HG02852 (cell line): ENCODE measurements around the gene EIF5.

Experiments
- ATAC-seq: cut with Tn5 transposase; IDR thresholded peaks from one replicate; pipeline ENCODE4 v1.9.1; 2021; ENCODE audit warnings: mild to moderate bottlenecking, moderate library complexity; ENCODE audit not compliant: unreplicated experiment

The EIF5 gene

DNA sequence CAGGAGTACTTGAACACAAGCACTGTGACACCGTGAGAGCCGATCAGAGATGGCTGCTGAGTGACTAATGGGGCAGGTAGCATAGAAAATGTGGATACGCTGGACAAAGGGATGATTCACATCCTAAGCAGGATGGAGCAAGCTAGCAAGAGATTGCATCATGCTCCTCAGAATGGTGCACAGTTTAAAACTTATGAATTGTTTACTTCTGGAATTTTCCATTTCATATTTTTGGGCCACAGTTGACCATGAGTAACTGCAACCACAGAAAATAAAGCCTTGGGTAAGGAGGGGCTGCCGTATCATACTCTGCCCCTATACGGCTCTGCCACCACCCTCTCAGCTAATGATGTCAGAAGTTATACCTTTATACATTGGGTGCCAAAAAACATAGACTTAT lies 27.8 kb downstream of the EIF5 start:
- ATAC-seq = no peak

DNA sequence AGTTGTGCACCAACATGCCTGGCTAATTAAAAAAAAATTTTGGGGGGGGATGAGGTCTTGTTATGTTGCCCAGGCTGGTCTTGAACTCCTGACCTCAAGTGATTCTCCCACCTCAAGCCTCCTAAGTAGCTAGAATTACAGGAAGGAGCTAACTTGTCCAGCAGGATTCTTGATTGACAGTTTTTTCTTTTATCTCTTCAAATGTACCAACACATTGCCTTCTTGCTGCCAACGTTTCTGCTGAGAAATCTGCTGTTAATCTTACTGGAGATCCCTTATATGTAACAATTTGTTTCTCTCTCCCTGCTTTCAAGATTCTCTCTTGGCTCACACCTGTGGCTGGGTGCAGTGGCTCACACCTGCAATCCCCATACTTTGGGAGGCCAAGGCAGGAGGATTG lies 28.7 kb downstream of the EIF5 start:
- ATAC-seq = no peak

DNA sequence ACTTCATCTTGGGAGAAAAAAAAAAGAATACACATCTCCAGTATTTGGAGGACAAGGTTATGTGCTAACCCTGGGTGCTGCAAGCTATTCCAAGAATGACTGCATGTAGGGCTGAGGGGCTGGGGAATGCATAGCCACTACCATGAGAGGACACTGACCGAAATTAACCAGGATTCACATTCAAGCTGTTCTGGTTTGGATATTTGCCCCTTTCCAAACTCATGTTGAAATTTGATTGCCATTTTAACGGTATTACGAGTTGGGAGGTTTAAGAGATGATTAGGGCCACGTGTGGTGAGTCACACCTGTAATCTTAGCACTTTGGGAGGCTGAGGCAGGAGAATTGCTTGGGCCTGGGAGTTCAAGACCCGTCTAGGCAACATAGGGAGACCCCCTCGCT lies 32.7 kb downstream of the EIF5 start:
- ATAC-seq = no peak

DNA sequence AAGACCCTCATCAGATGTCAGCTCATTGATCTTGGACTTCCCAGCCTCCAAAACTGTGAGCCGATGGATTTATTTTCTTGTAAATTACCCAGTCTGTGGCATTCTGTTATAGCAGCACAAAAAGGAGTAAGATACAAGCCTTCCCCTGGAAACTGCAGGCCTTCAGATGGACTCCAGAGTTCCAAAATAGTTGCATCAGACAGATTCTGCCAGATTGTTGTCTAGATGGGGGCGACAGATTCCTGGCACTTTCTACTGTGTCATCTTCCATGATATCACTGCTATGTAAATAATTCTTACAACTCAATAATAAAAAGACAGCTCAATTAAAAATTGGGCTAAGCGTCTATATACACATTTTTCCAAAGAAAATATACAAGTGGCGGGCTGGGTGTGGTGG lies 34.0 kb downstream of the EIF5 start:
- no peak for ATAC-seq

DNA sequence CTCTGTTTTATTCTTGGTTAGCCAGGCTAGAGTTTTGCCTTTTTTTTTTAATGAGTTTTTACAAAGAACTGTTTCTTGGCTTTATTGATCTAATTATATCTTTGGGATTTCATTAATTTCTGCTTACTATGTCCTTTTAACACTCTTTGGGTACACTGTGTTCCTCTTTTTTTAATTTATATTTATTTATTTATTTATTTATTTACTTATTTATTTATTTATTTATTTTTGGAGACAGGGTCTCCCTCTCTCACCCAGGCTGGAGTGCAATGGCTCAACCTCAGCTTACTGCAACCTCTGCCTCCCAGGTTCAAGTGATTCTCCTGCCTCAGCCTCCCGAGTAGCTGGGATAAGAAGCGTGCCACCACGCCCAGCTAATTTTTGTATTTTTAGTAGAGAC lies 36.0 kb downstream of the EIF5 start:
- ATAC-seq = no peak

DNA sequence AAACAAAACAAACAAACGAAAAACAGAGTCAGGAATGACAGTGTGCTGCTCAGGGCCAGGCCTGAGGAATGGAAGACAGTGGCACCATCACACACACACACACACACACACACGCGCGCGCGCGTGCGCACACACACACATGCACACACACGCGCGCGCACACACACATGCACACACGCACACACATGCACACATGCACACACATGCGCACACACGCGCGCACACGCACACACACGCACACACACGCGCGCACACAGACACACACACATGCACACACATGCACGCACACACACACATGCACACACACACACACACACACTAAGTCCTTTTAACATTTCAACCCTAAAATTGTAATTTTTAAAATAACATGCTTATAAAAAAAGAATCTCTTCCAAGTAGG lies 38.0 kb downstream of the EIF5 start:
- ATAC-seq = no peak

- no peak for ATAC-seq
Measured at GRCh38 chr14:103372552-103373304, 38.7 kb downstream of the EIF5 start.

GRCh38 chr14:103374121-103374520 lies 40.1 kb downstream of the EIF5 start:
- ATAC-seq = no peak

GRCh38 chr14:103377522-103378037 lies 43.5 kb downstream of the EIF5 start:
- no peak for ATAC-seq

GRCh38 chr14:103378038-103378854 lies 44.2 kb downstream of the EIF5 start:
- ATAC-seq = no peak

DNA sequence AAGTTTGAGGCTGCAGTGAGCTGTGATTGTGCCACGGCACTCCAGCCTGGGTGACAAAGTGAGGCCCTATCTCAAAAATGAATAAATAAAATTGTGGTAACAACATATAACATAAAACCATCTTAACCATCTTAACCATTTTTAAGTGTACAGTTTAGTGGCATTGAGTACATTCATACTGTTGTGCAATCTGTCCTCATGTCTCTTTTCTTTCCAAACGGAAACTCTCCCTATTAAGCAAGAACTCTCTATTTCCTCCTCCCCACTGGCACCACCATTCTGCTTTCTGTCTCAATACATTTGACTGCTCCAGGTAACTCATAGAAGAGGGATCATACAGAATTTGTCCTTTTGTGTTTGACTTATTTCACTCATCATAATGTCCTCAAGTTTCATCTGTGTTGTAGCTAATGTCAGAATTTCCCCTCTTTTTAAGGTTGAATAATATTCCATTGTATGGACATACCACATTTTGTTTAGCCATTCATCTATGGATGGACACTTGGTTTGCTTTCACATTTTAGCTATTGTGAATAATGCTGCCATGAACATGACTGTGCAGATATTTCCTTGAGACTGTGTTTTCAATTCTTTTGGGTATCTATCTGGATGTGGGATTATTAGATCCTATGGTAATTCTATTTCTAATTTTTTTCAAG lies 46.8 kb downstream of the EIF5 start:
- ATAC-seq = no peak

GRCh38 chr14:103382376-103382775 lies 48.3 kb downstream of the EIF5 start:
- ATAC-seq = no peak

GRCh38 chr14:103384450-103385151 lies 50.6 kb downstream of the EIF5 start:
- peak; percentile 15 for ATAC-seq

GRCh38 chr14:103385152-103385928 lies 51.3 kb downstream of the EIF5 start, which contains the start of gene MARK3:
MARK3 (plus strand) TSS chr14:103385415; CDS start chr14:103386030, 615 bp downstream.
- peak; percentile 95 for ATAC-seq

DNA sequence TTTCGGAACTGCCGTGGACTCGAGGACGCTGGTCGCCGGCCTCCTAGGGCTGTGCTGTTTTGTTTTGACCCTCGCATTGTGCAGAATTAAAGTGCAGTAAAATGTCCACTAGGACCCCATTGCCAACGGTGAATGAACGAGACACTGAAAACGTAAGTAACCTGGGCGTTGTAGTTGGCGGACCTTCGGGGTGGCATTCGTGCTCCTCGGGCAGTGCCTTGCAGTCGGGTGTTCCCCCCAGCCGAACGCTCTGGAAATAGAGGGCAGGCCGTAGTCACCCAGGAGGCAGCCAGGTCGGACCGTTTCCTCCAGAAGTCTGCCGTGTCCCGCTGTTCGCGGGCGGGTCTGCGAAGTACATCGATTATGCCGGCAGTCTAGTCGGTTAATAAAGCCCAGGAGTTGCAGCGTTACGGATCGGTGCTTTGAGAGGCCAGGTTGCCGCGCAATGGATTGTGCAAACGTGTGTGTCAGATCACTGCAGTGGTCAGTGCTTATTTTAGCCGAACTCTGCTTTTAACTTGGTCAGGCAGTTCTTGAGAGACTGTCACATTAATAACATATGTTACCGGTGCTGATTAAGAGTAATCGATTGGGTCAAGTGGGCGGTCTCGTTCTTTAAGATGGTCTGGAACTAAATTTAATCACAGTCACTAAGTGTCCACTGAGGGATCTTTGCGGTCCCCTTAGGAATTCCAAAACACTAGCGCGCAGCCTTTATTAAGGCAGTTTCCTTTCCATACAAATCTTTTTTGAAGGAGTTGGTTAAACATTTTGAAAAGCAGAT lies 52.1 kb downstream of the EIF5 start:
- no peak for ATAC-seq

DNA sequence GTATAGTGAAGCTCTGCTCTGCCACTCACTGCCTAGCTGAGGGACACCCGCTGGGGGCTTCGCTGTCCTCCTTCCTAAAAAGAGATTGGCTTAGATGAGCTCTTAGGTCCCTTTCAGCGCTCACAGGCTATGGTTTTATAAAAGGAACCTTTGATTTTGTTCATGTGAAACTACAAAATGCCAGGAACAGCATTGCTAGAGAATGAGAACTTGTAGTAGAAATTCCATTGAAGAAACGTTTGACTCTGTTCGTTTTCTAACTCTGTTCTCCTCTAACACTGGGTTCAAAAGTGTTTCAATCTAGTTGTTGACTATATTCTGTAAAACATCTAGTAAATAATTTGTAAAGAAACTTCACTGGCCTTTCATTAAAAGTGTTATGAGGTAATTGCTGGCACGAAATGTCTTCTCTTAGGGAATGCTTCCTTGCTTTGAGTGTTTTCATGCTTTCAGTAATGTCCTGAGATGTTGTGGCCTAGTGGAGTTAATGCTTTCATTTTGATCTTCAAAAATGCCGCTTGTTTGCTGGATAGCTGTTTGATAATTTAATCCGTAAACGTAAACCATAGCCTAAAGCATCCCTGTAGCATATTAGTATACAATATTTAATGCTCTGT lies 52.8 kb downstream of the EIF5 start:
- ATAC-seq = no peak

DNA sequence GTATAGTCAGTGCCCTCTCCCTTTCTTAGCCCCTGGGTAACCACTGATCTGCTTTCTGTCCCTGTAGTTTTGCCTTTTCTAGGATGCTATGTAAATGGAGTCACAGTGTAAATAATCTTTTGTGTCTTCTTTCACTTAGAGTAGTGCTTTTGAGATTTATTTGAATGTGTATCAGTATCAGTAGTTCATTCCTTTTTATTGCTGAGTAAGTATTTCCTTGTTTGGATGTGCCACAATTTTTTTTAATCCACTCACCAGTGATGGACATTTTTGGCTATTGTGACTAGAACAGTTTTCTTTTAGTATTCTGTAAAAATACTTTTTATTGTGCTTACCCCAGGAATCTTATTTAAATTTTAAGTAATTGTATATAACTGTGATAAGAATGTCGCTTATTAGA lies 54.6 kb downstream of the EIF5 start:
- ATAC-seq = no peak

DNA sequence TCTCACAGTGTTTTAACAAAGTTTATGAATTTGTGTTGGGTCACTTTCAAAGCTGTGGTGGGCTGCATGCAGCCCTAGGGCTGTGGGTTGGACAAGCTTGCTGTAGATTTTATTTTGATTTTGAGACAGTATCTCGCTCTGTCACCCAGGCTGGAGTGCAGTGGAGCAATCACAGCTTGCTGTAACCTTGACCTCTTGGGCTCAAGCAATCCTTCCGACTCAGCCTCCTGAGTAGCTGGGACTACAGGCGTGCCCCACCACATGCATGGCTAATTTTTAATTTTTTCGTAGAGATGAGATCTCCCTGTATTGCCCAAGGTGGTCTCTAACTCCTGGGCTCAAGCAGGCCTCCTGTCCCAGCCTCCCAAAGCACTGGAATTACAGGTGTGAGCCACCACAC lies 56.6 kb downstream of the EIF5 start:
- no peak for ATAC-seq

DNA sequence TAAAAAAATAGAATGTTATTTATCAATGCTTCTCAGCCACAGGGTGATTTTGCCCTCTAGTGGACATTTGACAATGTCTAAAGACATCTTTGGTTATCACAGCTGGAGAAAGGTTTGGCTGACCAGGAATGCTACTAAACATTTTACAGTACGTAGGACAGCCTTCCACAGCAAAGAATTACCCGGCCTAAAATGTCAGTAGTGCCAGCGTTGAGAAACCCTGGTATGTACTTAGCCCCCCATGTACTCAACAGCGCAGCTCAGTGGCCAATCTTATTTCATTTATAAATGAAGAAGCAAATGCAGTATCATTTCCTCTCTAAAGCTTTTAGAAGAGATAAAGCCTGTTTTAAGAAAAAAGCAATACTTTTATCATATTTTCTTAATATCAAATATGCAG lies 57.0 kb downstream of the EIF5 start:
- no peak for ATAC-seq
